Activated T-cell treated with anti-CD3 and anti-CD28 coated beads, Interleukin-2, amount 50 U/mL, for 24 hours (primary cell): Measurements from ENCODE around the gene ARID2.

Experiments
- DNase-seq: peaks from one replicate; pipeline ENCODE4 v3.0.0-alpha.2; 2020
- H3K27ac Mint-ChIP-seq: 2 replicates; pipeline ENCODE4 v1.8.0; 2020; ENCODE audit warnings: mild to moderate bottlenecking, mixed read lengths
- H3K27me3 Mint-ChIP-seq: 2 replicates; pipeline ENCODE4 v1.8.0; 2020; ENCODE audit warnings: mixed read lengths
- H3K36me3 Mint-ChIP-seq: 2 replicates; pipeline ENCODE4 v1.8.0; 2020; ENCODE audit warnings: low read depth, mixed read lengths
- H3K4me1 Mint-ChIP-seq: 2 replicates; pipeline ENCODE4 v1.8.0; 2020; ENCODE audit warnings: low read depth, mixed read lengths
- H3K4me3 Mint-ChIP-seq: 2 replicates; pipeline ENCODE4 v1.8.0; 2020; ENCODE audit warnings: mild to moderate bottlenecking, moderate library complexity, mixed read lengths
- H3K9me3 Mint-ChIP-seq: 2 replicates; pipeline ENCODE4 v1.8.0; 2020; ENCODE audit warnings: mixed read lengths

Gene ARID2

DNA sequence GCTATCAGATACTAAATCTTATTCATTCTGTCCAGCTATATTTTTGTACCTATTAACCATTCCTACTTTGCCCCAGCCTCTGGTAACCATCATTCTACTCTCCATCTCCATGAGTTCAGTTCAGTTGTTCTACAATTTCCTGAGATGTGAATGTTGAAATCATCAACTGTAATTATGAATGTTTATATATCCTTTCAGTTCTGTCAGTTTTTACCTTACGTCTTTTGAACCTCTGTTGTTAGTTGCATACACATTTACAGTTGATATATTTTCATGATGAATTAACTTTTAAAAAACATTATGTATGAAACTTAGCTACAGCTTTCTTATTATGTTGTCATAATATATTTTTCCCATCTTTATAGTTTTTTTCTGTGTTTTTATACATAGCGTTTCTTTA, 102.1 kb downstream of the ARID2 start:
- H3K4me3 Mint-ChIP-seq, result no peak overlapping the region
- no peak for DNase-seq
- no peak overlapping the region for H3K27ac Mint-ChIP-seq
- H3K4me1 Mint-ChIP-seq, result no peaks in the 10 kb centered on the region
- H3K36me3 Mint-ChIP-seq, result peaks cover 68% of the 10 kb centered on the region
- no peaks in the 10 kb centered on the region for H3K27me3 Mint-ChIP-seq
- H3K9me3 Mint-ChIP-seq, result peaks cover 4% of the 10 kb centered on the region

DNA sequence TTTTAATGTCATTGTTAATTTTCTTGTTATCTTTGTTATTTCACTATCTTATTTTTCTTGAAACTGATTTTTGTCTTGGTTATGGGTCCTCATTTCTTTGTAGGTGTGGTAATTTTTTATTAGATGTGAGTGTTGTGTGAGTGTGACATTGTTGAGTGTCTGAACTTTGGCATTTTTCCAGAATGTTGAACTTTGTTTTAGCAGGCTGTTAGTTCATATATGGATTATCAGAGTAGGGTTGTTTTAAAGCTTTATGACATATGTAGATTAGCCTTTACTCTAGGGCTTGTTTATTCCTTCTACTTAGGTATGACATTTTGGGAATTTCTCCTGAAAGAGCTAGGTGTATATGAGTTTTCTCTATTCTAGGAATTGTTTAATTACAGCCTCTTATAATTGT, 103.9 kb downstream of the ARID2 start:
- Mint-ChIP-seq H3K9me3 (peaks cover 4% of the 10 kb centered on the region), H3K4me1 (no peaks in the 10 kb centered on the region), H3K27ac (no peak overlapping the region), H3K4me3 (no peak overlapping the region), H3K27me3 (no peaks in the 10 kb centered on the region), H3K36me3 (peaks cover 72% of the 10 kb centered on the region)
- no peak for DNase-seq

DNA sequence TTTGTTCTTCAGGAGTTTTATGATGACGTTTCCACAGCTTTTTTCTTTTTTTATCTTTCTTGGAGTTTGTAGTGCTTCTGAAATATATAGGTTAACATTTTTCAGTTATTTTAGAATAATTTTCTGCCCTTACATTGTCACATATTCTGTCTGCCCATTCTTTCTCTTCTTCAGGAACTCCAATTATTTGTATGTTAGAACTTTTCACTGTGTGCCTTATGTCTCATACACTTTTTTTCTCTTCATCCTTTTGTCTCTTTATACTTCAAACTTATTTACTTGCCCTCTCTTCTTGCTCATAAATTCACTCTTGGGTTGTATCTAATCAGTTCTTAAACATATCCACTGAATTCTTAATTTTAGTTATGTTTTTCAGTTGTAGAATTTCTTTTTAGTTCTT, 105.3 kb downstream of the ARID2 start:
- peaks cover 72% of the 10 kb centered on the region for H3K36me3 Mint-ChIP-seq
- peaks cover 4% of the 10 kb centered on the region for H3K9me3 Mint-ChIP-seq
- H3K27ac Mint-ChIP-seq, result no peak overlapping the region
- DNase-seq, result no peak
- no peaks in the 10 kb centered on the region for H3K27me3 Mint-ChIP-seq
- H3K4me3 Mint-ChIP-seq, result no peak overlapping the region
- peaks cover 5% of the 10 kb centered on the region for H3K4me1 Mint-ChIP-seq

DNA sequence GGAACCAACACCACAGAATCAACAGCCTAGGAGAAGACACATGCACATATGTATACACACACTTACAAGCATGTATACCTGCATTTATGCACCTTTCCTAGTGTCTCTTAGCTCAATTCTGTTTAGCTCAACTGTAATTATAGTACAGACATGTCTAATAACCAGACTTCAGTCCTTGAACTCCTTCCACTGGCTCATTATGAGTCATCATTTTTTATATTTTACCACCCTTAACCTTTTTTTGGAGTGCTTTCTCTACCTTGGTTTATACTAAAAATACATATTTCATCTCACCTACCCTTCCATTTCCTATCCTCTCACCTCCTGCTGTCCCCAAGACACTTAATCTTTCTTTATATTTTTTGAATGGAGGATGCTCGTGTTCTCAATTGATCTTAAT, 110.4 kb downstream of the ARID2 start:
- H3K4me3 Mint-ChIP-seq, result no peak overlapping the region
- no peaks in the 10 kb centered on the region for H3K27me3 Mint-ChIP-seq
- H3K4me1 Mint-ChIP-seq, result peaks cover 11% of the 10 kb centered on the region
- no peaks in the 10 kb centered on the region for H3K9me3 Mint-ChIP-seq
- no peak for DNase-seq
- H3K27ac Mint-ChIP-seq, result no peak overlapping the region
- peaks cover 73% of the 10 kb centered on the region for H3K36me3 Mint-ChIP-seq

- no peak overlapping the region for H3K4me3 Mint-ChIP-seq
- no peaks in the 10 kb centered on the region for H3K27me3 Mint-ChIP-seq
- H3K27ac Mint-ChIP-seq, result no peak overlapping the region
- H3K9me3 Mint-ChIP-seq, result no peaks in the 10 kb centered on the region
- no peak for DNase-seq
- no peaks in the 10 kb centered on the region for H3K4me1 Mint-ChIP-seq
- H3K36me3 Mint-ChIP-seq, result peaks cover 79% of the 10 kb centered on the region
Observed at GRCh38 chr12:45849289-45849688, 119.8 kb downstream of the ARID2 start.

GRCh38 chr12:45850302-45850701, 120.8 kb downstream of the ARID2 start:
- peaks cover 82% of the 10 kb centered on the region for H3K36me3 Mint-ChIP-seq
- H3K9me3 Mint-ChIP-seq, result no peaks in the 10 kb centered on the region
- no peak overlapping the region for H3K4me3 Mint-ChIP-seq
- no peak overlapping the region for H3K27ac Mint-ChIP-seq
- no peak for DNase-seq
- H3K4me1 Mint-ChIP-seq, result no peaks in the 10 kb centered on the region
- no peaks in the 10 kb centered on the region for H3K27me3 Mint-ChIP-seq

DNA sequence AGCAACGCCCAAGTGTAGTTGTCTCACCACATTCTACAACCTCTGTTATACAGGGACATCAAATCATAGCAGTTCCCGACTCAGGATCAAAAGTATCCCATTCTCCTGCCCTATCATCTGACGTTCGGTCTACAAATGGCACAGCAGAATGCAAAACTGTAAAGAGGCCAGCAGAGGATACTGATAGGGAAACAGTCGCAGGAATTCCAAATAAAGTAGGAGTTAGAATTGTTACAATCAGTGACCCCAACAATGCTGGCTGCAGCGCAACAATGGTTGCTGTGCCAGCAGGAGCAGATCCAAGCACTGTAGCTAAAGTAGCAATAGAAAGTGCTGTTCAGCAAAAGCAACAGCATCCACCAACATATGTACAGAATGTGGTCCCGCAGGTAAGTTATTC, 123.0 kb downstream of the ARID2 start:
- H3K4me3 Mint-ChIP-seq, result no peak overlapping the region
- DNase-seq, result no peak
- H3K9me3 Mint-ChIP-seq, result no peaks in the 10 kb centered on the region
- no peaks in the 10 kb centered on the region for H3K4me1 Mint-ChIP-seq
- H3K27me3 Mint-ChIP-seq, result no peaks in the 10 kb centered on the region
- no peak overlapping the region for H3K27ac Mint-ChIP-seq
- H3K36me3 Mint-ChIP-seq, result peaks cover 73% of the 10 kb centered on the region

DNA sequence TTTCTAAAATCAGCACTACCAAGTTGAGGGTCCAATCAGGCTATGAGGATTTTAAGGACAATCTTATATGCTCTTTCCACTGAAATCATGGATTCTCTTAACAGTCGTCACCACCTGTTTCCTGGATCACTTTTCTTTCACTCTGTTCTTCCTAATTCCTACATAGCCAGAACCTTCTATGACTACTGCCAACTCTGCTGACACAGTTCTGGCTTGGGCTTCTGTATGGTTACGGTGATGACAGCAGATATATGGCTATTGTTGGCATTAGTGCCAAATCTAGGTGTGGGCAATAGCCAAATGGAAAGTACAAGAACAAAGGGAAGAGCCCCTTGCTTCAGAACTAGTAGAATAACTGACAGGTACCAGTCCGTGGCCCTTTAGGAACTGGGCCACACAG, 124.0 kb downstream of the ARID2 start:
- Mint-ChIP-seq H3K4me1 (no peaks in the 10 kb centered on the region), H3K27me3 (no peaks in the 10 kb centered on the region), H3K36me3 (peaks cover 73% of the 10 kb centered on the region), H3K9me3 (no peaks in the 10 kb centered on the region), H3K4me3 (no peak overlapping the region), H3K27ac (no peak overlapping the region)
- no peak for DNase-seq

- Mint-ChIP-seq H3K36me3 (peaks cover 63% of the 10 kb centered on the region), H3K9me3 (no peaks in the 10 kb centered on the region), H3K4me3 (no peak overlapping the region), H3K27me3 (no peaks in the 10 kb centered on the region), H3K4me1 (peaks cover 3% of the 10 kb centered on the region), H3K27ac (no peak overlapping the region)
- DNase-seq, result no peak
Observed at GRCh38 chr12:45863332-45863731, 133.8 kb downstream of the ARID2 start.

GRCh38 chr12:45866299-45866698, 136.8 kb downstream of the ARID2 start:
- Mint-ChIP-seq H3K36me3 (peaks cover 72% of the 10 kb centered on the region), H3K4me1 (peaks cover 5% of the 10 kb centered on the region), H3K27me3 (no peaks in the 10 kb centered on the region), H3K4me3 (no peak overlapping the region), H3K27ac (no peak overlapping the region), H3K9me3 (no peaks in the 10 kb centered on the region)
- no peak for DNase-seq

DNA sequence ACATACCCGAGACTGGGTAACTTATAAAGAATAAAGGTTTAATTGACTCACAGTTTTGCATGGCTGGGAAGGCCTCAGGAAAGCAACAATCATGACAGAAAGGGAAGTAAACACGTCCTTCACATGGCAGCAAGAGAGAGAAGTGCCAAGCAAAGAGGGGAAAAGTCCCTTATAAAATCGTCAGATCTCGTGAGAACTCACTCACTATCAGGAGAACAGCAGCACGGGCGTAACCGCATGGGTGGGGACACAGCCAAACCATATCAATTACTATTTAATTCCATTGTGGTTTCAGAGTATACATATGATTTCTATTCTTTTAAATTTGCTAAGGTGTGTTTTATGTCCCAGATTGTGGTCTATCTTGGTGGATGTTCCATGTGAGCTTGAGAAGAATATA, 142.9 kb downstream of the ARID2 start:
- H3K4me1 Mint-ChIP-seq, result peaks cover 20% of the 10 kb centered on the region
- no peaks in the 10 kb centered on the region for H3K9me3 Mint-ChIP-seq
- no peak for DNase-seq
- no peaks in the 10 kb centered on the region for H3K27me3 Mint-ChIP-seq
- H3K36me3 Mint-ChIP-seq, result peaks cover 83% of the 10 kb centered on the region
- no peak overlapping the region for H3K4me3 Mint-ChIP-seq
- H3K27ac Mint-ChIP-seq, result no peak overlapping the region

DNA sequence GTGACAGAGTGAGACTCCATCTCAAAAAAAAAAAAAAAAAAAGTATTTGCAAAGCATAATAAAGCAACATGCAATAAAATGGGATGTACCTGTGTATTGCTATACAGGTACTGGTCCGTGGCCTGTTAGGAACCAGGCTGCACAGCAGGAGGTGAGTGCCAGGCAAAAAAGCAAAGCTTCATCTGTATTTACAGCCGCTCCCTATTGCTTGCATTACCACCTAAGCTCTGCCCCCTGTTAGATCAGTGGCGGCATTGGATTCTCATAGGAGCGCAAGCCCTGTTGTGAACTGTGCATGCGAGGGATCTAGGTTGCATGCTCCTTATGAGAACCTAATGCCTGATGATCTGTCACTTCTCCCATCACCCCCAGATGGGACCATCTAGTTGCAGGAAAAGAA, 147.6 kb downstream of the ARID2 start:
- H3K9me3 Mint-ChIP-seq, result no peaks in the 10 kb centered on the region
- no peak for DNase-seq
- no peak overlapping the region for H3K4me3 Mint-ChIP-seq
- no peak overlapping the region for H3K27ac Mint-ChIP-seq
- H3K4me1 Mint-ChIP-seq, result peaks cover 35% of the 10 kb centered on the region
- peaks cover 92% of the 10 kb centered on the region for H3K36me3 Mint-ChIP-seq
- no peaks in the 10 kb centered on the region for H3K27me3 Mint-ChIP-seq

DNA sequence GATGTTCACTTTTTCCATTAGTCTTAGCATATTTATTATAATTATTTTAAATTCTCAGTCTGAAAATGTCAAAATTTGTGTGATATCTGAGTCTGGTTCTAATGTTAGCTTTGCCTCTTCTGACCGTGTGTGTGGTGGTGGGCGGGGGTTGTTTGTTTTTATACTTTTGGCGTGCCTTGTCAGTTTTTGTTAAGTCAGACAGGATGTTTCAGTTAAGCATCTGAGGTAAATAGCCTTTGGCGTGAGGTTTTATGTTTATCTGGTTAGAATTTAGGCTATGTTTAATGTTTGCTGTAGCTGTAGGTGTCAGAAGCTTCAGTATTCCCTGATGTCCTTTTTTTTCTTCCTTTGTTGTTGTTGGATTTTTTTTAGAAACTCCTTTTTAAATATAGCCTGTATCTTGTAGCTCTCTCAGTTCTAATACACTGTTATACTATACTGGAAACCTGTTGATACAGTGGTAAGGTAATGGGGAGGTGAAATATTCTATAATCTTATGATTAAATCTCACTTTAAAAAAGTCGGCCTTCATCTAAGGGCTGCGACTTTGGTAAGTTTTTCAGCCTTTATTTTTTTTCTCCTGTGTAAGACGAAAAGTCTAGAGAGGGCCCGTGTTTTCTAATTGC, 149.2 kb downstream of the ARID2 start:
- H3K27me3 Mint-ChIP-seq, result no peaks in the 10 kb centered on the region
- DNase-seq, result no peak
- H3K4me3 Mint-ChIP-seq, result no peak overlapping the region
- H3K36me3 Mint-ChIP-seq, result peaks cover 92% of the 10 kb centered on the region
- H3K4me1 Mint-ChIP-seq, result peaks cover 34% of the 10 kb centered on the region
- no peaks in the 10 kb centered on the region for H3K9me3 Mint-ChIP-seq
- H3K27ac Mint-ChIP-seq, result peak overlapping the region; percentile 84

- Mint-ChIP-seq H3K27ac (peak overlapping the region; percentile 84), H3K36me3 (peaks cover 92% of the 10 kb centered on the region), H3K9me3 (peaks cover 1% of the 10 kb centered on the region), H3K4me3 (no peak overlapping the region), H3K27me3 (no peaks in the 10 kb centered on the region), H3K4me1 (peaks cover 34% of the 10 kb centered on the region)
- no peak for DNase-seq
Observed at GRCh38 chr12:45879363-45879895, 149.9 kb downstream of the ARID2 start.

- H3K36me3 Mint-ChIP-seq, result peaks cover 93% of the 10 kb centered on the region
- no peak overlapping the region for H3K4me3 Mint-ChIP-seq
- no peak overlapping the region for H3K27ac Mint-ChIP-seq
- H3K4me1 Mint-ChIP-seq, result peaks cover 33% of the 10 kb centered on the region
- H3K27me3 Mint-ChIP-seq, result no peaks in the 10 kb centered on the region
- H3K9me3 Mint-ChIP-seq, result peaks cover 9% of the 10 kb centered on the region
- DNase-seq, result no peak
Observed at GRCh38 chr12:45880533-45880932, 151.0 kb downstream of the ARID2 start.

GRCh38 chr12:45883187-45883586, 153.7 kb downstream of the ARID2 start:
- no peaks in the 10 kb centered on the region for H3K27me3 Mint-ChIP-seq
- no peak overlapping the region for H3K4me3 Mint-ChIP-seq
- peaks cover 14% of the 10 kb centered on the region for H3K9me3 Mint-ChIP-seq
- H3K4me1 Mint-ChIP-seq, result peaks cover 15% of the 10 kb centered on the region
- no peak overlapping the region for H3K27ac Mint-ChIP-seq
- DNase-seq, result no peak
- H3K36me3 Mint-ChIP-seq, result peaks cover 88% of the 10 kb centered on the region
